H9 (cell line): Measurements from ENCODE around the gene ADGRL3. TPM values are rescaled to one million over a fixed set of nuclear protein-coding genes. Genes with fewer than 3 reads are reported as not detected.

Experiments used
- DNase-seq: peaks from one replicate; pipeline ENCODE4 v3.0.0-alpha.2; 2017
- H2AFZ ChIP-seq: one replicate; pipeline ENCODE4 v1.6.1; 2013; ENCODE audit warnings: mild to moderate bottlenecking, low read length, control low read depth, moderate library complexity
- H2AK5ac ChIP-seq: 2 replicates; pipeline ENCODE4 v1.6.1; 2013; ENCODE audit warnings: low read length, control low read depth, mixed read lengths; ENCODE audit not compliant: insufficient read length
- H2BK120ac ChIP-seq: one replicate; pipeline ENCODE4 v1.6.1; 2013; ENCODE audit warnings: low read depth, mild to moderate bottlenecking, low read length, control low read depth, inconsistent platforms; ENCODE audit not compliant: poor library complexity, severe bottlenecking
- H2BK12ac ChIP-seq: 2 replicates; pipeline ENCODE4 v1.6.1; 2013; ENCODE audit warnings: low read length, control low read depth, mixed read lengths, low read depth; ENCODE audit not compliant: insufficient read length
- H2BK15ac ChIP-seq: 2 replicates; pipeline ENCODE4 v1.6.1; 2013; ENCODE audit warnings: low read depth, low read length, control low read depth
- H2BK20ac ChIP-seq: one replicate; pipeline ENCODE4 v1.6.1; 2013; ENCODE audit warnings: low read depth, mild to moderate bottlenecking, low read length, control low read depth, inconsistent platforms; ENCODE audit not compliant: poor library complexity, severe bottlenecking
- H2BK5ac ChIP-seq: 2 replicates; pipeline ENCODE4 v1.6.1; 2013; ENCODE audit warnings: low read length, control low read depth, mixed read lengths; ENCODE audit not compliant: insufficient read length
- H3K14ac ChIP-seq: 2 replicates; pipeline ENCODE4 v1.6.1; 2013; ENCODE audit warnings: low read length, control low read depth; ENCODE audit not compliant: insufficient read depth
- H3K18ac ChIP-seq: 2 replicates; pipeline ENCODE4 v1.6.1; 2013; ENCODE audit warnings: low read depth, mild to moderate bottlenecking, mixed read lengths, low read length, control low read depth; ENCODE audit not compliant: insufficient read length
- H3K23ac ChIP-seq: 2 replicates; pipeline ENCODE4 v1.6.1; 2013; ENCODE audit warnings: low read length, control low read depth, mixed read lengths, low read depth; ENCODE audit not compliant: insufficient read length
- H3K23me2 ChIP-seq: 2 replicates; pipeline ENCODE4 v1.6.1; 2013; ENCODE audit warnings: low read depth, mild to moderate bottlenecking, mixed read lengths, low read length, control low read depth; ENCODE audit not compliant: insufficient read length, poor library complexity, severe bottlenecking
- H3K27ac ChIP-seq: 2 replicates; pipeline ENCODE4 v1.5.1; 2013; ENCODE audit warnings: low read length, control low read depth, mixed read lengths, low read depth; ENCODE audit not compliant: insufficient read length
- H3K27me3 ChIP-seq: 2 replicates; pipeline ENCODE4 v1.6.1; 2013; ENCODE audit warnings: low read length, control low read depth, inconsistent platforms; ENCODE audit not compliant: insufficient read depth
- H3K4ac ChIP-seq: 2 replicates; pipeline ENCODE4 v1.6.1; 2013; ENCODE audit warnings: low read depth, mild to moderate bottlenecking, control low read depth, inconsistent platforms, low read length, moderate library complexity
- H3K4me1 ChIP-seq: 2 replicates; pipeline ENCODE4 v1.6.1; 2013; ENCODE audit warnings: low read length, control low read depth, inconsistent platforms; ENCODE audit not compliant: insufficient read depth
- H3K4me2 ChIP-seq: 2 replicates; pipeline ENCODE4 v1.6.1; 2013; ENCODE audit warnings: low read length, control low read depth, mixed read lengths; ENCODE audit not compliant: insufficient read length, insufficient read depth
- H3K56ac ChIP-seq: 2 replicates; pipeline ENCODE4 v1.6.1; 2013; ENCODE audit warnings: low read depth, mild to moderate bottlenecking, mixed read lengths, low read length, control low read depth; ENCODE audit not compliant: insufficient read length
- H3K79me1 ChIP-seq: 2 replicates; pipeline ENCODE4 v1.6.1; 2013; ENCODE audit warnings: low read depth, mild to moderate bottlenecking, moderate library complexity, low read length, control low read depth, inconsistent platforms; ENCODE audit not compliant: insufficient read depth, poor library complexity, severe bottlenecking
- H3K79me2 ChIP-seq: 2 replicates; pipeline ENCODE4 v1.6.1; 2013; ENCODE audit warnings: low read length, control low read depth, inconsistent platforms; ENCODE audit not compliant: insufficient read depth
- H3K9ac ChIP-seq: 2 replicates; pipeline ENCODE4 v1.6.1; 2013; ENCODE audit warnings: low read length, control low read depth, mixed read lengths; ENCODE audit not compliant: insufficient read length; ENCODE audit errors: extremely low read depth
- H3K9me3 ChIP-seq: one replicate; pipeline ENCODE4 v1.6.1; 2013; ENCODE audit warnings: low read depth, low read length, inconsistent platforms; ENCODE audit not compliant: control insufficient read depth
- H3T11ph ChIP-seq: one replicate; pipeline ENCODE4 v1.6.1; 2013; ENCODE audit warnings: mild to moderate bottlenecking, low read length, control low read depth, inconsistent platforms
- H4K20me1 ChIP-seq: one replicate; pipeline ENCODE4 v1.6.1; 2013; ENCODE audit not compliant: control insufficient read depth, insufficient read length, insufficient read depth
- H4K5ac ChIP-seq: 2 replicates; pipeline ENCODE4 v1.6.1; 2013; ENCODE audit warnings: low read depth, mild to moderate bottlenecking, mixed read lengths, low read length, control low read depth; ENCODE audit not compliant: insufficient read length
- H4K8ac ChIP-seq: replicated peaks from 2 replicates; pipeline ENCODE4 v1.6.1; 2013; ENCODE audit warnings: low read length, control low read depth, mixed read lengths, low read depth; ENCODE audit not compliant: insufficient read length
- H4K91ac ChIP-seq: 2 replicates; pipeline ENCODE4 v1.6.1; 2013; ENCODE audit warnings: low read depth, mild to moderate bottlenecking, moderate library complexity, mixed read lengths, low read length, control low read depth; ENCODE audit not compliant: insufficient read length
- H3K27ac Mint-ChIP-seq, 3 experiments: 2 replicates in 2 of 3; 3 replicates in 1 of 3; pipeline ENCODE4 v1.8.0; 2020 to 2021; ENCODE audit warnings: mixed read lengths in 3 of 3, mild to moderate bottlenecking in 1 of 3, moderate library complexity in 1 of 3
- H3K27me3 Mint-ChIP-seq: 2 replicates; pipeline ENCODE4 v1.8.0; 2021; ENCODE audit warnings: low read depth, mild to moderate bottlenecking, moderate library complexity, mixed read lengths
- H3K36me3 Mint-ChIP-seq, 3 experiments: 2 replicates in 2 of 3; 3 replicates in 1 of 3; pipeline ENCODE4 v1.8.0; 2020 to 2021; ENCODE audit warnings: low read depth in 3 of 3, mixed read lengths in 3 of 3; ENCODE audit not compliant: insufficient read depth in 1 of 3
- H3K4me1 Mint-ChIP-seq, 2 experiments: 2 replicates each; pipeline ENCODE4 v1.8.0; 2020; ENCODE audit warnings: mixed read lengths in 2 of 2
- H3K4me3 Mint-ChIP-seq, 2 experiments: 2 replicates in 1 of 2; 3 replicates in 1 of 2; pipeline ENCODE4 v1.8.0; 2020 to 2021; ENCODE audit warnings: mild to moderate bottlenecking in 2 of 2, mixed read lengths in 2 of 2, moderate library complexity in 1 of 2
- H3K9me3 Mint-ChIP-seq, 2 experiments: 2 replicates in 1 of 2; 3 replicates in 1 of 2; pipeline ENCODE4 v1.8.0; 2020; ENCODE audit warnings: mild to moderate bottlenecking in 2 of 2, mixed read lengths in 2 of 2, moderate library complexity in 1 of 2
- CTCF ChIP-seq: fragments of 200-600 bp; sonication (generic); conservative IDR thresholded peaks from 3 replicates; pipeline ENCODE4 v1.8.0; 2021; ENCODE audit warnings: antibody characterized with exemption, mild to moderate bottlenecking
- WGBS: extraction: QIAGEN DNeasy Blood & Tissue Kit; methylation state at CpG from one replicate; pipeline ENCODE4 v1.1.7; 2013; ENCODE audit warnings: missing lambda C conversion rate, low lambda C conversion rate, mixed read lengths; ENCODE audit not compliant: insufficient read length; ENCODE audit errors: extremely low coverage; 5-methylcytosine and 5-hydroxymethylcytosine counted together
- total RNA-seq: library from RNA; stranded (reverse); gene quantifications from 2 replicates; pipeline ENCODE4 v1.2.1, GENCODE V29; 2021

ADGRL3 gene
- total RNA-seq, 1 experiment from 2014 or later: 5.9 TPM

GRCh38 chr4:61522312-61522711 is 322.2 kb downstream of the ADGRL3 start:
- Histone ChIP-seq H3K27ac (no peak overlapping the region), H2BK5ac (no peak overlapping the region), H2BK12ac (no peak overlapping the region), H2AFZ (no peak overlapping the region), H2BK120ac (no peak overlapping the region), H3K27me3 (no peaks in the 10 kb centered on the region), H4K8ac (no peak overlapping the region), H2AK5ac (no peak overlapping the region), H3K9me3 (no peaks in the 10 kb centered on the region), H3K56ac (no peak overlapping the region), H3K4ac (no peak overlapping the region), H4K91ac (no peak overlapping the region), H3K79me1 (no peaks in the 10 kb centered on the region), H2BK20ac (no peak overlapping the region), H3K9ac (no peak overlapping the region), H3K79me2 (no peaks in the 10 kb centered on the region), H3K23me2 (no peaks in the 10 kb centered on the region), H3K23ac (no peak overlapping the region), H4K5ac (no peak overlapping the region), H3K4me2 (no peak overlapping the region), H3K14ac (no peak overlapping the region), H3K4me1 (peaks cover 5% of the 10 kb centered on the region), H4K20me1 (no peaks in the 10 kb centered on the region), H2BK15ac (no peak overlapping the region), H3T11ph (no peak overlapping the region), H3K18ac (no peak overlapping the region)
- TF ChIP-seq CTCF: no peak
- Mint-ChIP-seq H3K27me3 (no peaks in the 10 kb centered on the region), H3K36me3 (no peaks in the 10 kb centered on the region), H3K4me3 (no peak overlapping the region), H3K27ac (no peak overlapping the region), H3K9me3 (no peaks in the 10 kb centered on the region), H3K4me1 (peaks cover 27 to 31% of the 10 kb centered on the region in 2 experiments)
- no CpG with 5 or more reads among the region's 2 CpGs for WGBS
- DNase-seq: no peak
